Pons (tissue), 1 donor: ENCODE data around the gene MRFAP1L1.
A peak's percentile ranks its signal among the peaks of the same experiment; 100 is the strongest.
"Not testable (repeated sequence)": the region's sequence is repeated elsewhere in the genome, so short reads cannot be mapped to it uniquely, and the experiment has no call there.

Experiments used
- DNase-seq: peaks from one replicate; pipeline ENCODE4 v3.0.0-alpha.2; 2016; ENCODE audit warnings: low spot score

Gene MRFAP1L1

DNA sequence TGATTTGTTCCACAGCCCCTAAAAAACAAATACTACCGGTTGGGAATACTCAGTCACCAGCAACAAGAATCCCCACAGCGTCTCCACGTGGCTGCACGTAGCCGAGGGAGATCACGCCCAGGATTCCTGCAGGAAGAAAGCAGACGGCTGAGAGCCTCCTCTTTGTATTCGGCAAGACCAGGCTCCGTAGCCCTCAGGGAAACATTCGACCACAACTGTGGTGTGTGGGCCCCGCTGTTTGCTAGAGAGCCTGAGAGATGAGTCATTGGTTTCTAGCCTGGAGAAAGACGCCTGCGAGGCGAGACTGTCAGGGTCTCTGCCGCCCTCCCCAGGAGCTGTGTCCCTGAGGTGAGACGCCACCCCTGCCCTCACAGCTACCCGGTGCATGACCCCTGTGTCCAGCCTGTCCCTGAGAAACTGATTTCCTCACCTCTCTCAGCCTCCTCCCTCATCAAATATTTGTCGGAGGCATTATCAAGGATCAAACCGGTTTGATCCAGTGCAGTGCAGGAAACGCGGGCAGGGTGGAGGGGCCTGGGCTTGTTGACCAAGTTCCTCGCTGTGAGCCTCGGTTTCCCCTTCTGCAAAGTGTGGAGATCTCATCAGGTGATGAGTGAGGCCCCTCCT, 20.7 kb downstream of the MRFAP1L1 start:
- no peak for DNase-seq

DNA sequence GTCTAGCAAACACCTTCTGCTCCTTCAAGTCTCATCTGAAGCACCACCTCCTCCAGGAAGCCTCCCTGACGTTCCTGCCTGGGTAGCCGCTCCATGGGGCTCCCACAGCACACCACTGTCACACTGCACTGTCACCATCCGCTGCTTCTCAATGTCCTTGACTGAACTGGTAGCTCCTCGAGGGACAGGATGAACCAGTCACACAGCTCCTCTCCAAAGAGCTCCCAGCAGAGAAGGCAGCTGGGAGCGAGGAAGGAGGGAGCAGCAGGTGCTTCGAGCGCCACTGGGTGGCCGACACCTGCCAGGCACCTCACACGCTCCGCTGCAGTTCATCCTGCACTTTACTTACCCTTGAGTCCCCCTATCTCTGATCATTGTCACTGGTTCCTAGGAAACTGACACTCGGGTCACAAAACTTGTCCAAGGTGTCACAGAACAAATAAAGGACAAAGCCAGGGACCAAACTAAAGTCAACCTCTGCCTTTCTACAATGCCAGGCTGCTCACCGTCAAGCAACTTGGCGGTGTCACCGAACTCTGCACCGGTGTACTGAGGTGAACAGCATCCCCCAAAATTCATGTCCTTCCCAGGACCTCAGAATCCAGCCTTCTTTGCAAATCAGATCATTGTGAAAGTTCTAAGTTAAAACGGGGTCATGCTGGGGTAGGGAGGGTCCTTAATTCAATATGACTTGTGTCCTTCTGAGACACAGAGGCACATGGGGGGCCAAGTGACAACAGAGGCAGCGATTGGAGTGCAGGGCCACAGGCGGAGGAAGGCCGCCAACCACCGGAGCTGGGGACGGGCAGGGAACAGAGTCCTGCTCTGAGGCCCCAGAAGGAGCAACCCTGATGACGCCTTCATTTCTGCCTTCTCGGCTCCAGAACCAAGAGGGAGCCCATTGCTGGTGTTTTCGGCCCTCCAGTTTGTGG, 21.5 kb downstream of the MRFAP1L1 start:
- DNase-seq, result no peak

DNA sequence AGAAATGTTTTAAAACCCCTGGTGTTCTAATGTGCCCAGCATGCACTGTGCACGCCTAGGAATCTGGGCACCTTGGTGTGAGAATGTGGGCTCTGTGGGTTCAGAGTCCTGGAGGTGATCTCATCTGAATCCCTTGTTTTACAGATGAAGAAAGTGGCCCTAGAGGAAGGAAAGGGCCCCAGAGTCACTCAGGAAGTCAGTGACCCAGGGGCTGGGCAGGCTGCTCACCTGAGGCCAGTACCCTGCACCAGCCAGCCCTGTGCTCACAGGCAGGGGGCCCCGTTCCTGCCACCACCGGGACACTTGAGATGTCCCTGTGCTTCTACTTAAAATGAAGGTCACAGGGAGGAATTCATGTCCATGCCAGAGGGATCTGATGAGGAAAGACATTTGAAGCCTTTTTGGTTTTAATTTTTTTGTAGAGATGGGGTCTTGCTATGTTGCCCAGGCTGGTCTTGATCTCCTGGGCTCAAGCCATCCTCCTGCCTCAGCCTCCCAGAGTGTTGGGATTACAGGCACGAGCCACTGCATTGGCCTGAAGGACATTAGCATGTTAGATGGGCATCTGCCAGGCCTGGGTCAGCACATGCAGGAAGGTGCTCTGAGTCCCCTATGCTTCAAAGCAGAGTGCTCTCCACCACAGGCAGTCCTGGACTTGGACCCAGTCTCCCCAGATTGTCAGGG, 23.4 kb downstream of the MRFAP1L1 start:
- DNase-seq, result no peak

DNA sequence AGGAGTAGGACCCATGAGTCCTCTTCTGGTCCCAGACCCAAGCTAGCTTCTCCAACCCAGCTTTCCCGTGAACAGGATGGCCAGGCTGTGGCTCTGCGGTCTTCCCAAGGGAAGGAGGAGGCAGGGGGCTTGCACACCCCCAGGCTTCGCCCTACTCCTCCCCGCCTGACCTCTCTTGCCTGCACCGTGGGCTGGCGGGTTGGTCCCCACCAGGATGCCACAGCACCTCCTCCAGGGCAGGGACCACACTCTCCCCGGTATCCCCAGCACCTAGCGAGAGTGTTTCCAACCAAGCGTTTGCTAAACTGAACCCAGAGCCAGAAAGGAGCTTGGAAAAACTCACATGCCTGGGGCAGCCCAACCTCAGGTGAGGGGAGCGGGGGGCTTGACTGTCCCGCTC, 25.0 kb downstream of the MRFAP1L1 start:
- no peak for DNase-seq

DNA sequence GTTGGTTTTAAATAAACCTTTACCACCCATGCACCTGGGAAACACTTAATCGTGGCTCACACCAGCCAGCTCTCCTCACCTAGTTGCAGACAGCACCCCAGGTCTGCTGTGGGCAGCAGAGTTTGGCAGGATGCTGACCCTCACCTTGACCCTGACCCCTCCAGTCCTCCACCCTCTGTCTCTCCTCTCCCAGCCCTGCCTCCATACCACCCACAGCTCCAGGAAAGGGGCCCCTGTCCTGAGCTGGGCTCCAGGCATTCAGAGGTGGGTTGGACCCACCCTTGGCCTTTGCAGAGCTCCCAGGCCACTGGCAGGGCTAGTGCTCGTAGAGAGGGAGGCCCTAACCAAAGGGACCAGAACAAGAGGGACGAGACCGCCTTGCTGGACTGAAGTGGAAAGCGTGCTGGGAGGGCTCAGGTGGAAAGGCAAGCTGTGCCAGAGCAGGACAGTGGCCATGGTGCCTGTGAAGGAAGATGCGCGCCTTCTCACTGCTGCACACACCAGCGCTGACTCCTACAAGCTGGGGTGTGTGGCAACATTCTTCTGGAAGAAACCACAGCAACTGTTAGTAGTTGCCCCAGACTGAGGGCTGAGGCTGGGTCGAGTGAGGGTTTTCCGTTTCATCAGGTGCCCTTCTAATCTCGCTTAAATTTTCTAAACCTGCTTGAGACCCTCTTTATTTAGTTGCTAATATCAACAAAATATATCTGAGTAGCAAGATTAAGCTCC, 26.6 kb downstream of the MRFAP1L1 start:
- DNase-seq, result no peak

DNA sequence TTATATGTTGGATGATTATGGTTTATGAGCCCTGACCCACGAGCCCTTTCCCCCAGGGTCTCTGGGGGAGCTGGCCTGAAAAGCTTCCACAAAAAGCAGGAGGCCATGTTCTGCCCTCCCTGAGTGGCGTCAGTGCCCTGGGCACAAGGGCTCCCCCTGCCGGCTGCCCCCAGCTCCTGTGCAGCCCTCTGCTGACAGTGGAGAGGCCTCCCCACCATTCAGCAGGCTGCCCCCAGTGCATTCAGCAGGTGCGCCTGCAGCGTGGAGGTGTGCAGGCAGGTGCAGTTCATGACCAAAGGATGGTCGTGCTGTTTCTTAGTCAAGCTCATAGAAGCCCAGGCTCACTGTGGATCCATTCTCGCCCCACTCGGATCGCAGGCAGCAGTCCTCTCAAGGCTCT, 28.5 kb downstream of the MRFAP1L1 start:
- DNase-seq, result no peak

DNA sequence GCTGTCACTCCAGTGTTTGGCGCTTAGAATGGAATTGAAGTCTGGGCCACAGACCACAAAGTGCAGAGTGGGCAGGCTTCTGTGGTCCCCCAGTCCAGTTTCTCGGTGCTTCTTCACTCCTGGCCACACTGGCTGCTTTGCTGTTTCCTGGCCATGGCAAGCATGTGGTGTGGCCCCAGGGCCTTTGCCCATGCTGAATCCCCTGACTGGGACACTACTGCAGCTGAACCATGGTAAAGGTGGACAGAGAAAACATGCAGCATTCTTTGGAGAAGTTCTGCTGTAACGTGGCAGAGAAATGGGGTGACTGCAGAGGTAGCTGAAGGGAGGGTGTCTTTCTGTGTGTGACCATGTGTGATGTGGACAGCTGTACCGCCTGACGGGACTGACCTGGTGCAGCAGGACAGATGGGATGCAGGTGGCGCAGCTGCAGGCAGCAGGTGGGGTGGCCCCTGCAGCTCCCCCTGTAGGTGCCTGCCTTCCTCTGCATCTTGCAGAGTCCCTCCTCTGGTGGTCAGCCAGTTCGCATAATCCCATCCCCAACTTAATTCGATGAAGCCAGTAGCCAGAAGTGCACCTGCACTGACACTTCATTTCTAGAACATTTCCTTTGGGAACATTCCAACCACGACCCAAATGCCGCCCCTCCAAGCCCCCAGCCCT, 29.2 kb downstream of the MRFAP1L1 start:
- DNase-seq, result no peak

DNA sequence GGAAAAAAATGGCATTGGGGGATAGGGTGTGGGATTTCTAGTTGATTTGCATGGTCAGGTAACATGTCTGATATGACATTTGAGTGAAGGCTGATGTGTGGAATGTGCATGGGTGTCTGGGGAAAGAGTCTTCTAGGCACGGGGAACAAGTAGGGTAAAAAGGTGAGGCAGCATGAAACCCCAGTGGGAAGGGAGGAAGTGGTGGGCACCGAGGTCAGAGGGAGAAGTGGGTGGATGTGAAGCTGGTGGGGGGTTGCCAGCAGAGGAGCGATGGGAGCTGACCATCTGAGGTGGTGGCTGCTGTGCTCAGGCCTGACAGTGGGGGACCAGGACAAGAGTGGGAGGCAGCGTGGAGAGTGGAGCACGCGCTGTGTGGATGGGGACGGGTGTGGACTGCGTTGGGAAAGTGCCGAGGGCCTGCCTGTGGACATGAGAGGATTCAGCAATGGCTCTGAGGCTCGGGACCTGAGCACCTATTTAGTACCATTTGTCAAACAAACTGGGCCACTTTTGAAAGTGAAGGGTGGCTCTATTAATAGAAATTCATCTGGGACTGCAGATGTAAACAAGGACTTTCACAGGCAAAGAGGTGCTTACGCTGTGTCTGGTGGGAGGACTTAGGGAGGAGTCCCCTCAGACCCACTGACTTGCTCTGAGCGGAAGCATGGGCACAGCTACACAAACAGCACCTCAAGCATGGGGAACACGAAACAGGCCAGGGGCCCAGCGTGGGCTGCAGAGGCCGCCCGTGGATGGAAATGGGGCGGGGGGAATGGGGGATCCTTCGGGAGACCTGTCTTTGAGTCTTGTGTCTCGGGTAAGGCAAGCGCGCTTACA, 32.7 kb downstream of the MRFAP1L1 start:
- no peak for DNase-seq

DNA sequence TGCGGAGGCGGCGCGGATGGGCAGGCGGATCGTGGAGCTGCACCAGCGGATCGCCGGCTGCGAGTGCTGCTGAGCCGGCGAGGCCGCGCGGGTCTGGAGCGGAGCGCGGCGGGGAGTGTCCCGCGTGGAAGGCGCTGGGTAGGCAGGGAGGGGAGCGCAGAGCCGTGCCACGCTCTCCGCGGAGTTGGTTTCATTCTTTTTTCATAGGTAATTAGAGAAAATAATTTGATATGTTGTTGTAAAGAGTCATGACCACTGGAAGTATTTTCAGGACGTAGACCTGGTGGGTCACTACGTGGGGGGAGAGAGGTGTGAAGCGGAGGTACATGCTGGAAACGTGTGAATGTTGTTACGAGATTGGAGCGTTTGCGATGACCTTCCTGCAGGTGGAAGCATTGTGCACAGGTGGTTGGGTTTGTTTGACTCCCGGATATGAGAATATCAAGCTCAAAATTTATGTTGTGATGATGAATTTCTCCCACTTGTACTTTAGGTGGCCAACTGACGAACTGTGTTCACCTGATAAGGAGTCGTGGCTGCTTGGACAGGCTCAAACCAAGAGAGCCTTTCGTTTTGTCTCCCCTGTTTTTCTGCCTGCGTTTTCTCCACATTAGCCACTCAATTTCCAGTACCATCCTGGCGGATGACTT, 35.0 kb downstream of the MRFAP1L1 start:
- peak; percentile 16 for DNase-seq

DNA sequence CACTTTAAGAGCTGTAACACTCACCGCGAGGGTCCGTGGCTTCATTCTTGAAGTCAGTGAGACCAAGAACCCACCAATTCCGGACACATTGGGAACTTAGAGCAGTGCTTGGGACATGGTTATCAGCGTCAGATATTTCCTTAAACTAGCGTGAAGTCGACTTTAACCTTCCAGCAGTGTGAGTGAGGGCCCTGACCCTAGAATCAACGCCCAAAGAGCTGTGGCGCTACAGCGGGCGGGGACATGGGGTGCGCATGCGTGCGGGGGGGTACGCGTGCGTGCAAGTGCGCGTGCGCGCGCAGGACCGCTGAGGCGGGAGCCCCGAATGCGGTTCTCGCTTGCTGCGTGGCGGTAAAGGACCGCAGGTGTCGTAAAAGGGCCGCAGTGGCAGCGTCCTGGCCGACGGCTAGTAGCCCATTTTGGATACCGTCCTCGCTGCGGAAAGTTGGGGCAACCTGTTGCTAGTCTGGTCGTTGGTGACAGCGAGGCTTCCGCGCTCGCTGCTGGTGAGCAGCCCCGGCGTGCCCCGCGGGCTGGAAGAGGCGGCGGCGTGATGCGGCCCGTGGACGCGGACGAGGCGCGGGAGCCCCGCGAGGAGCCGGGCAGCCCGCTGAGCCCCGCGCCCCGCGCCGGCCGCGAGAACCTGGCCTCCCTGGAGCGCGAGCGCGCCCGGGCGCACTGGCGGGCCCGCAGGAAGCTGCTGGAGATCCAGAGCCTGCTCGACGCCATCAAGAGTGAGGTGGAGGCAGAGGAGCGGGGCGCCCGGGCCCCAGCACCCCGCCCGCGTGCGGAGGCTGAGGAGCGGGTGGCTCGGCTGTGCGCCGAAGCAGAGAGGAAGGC, 35.8 kb downstream of the MRFAP1L1 start:
- peak; percentile 91 for DNase-seq

DNA sequence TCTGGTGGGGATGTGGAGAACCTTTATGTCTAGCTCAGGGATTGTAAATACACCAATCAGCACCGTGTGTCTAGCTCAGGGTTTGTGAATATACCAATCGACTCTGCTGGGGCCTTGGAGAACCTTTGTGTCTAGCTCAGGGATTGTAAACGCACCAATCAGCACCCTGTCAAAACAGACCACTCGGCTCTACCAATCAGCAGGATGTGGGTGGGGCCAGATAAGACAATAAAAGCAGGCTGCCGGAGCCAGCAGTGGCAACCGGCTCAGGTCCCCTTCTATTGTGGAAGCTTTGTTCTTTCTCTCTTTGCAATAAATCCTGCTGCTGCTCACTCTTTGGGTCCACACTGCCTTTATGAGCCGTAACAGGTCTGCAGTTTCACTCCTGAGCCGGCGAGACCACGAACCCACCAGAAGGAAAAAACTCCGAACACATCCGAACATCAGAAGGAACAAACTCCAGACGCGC, 36.4 kb downstream of the MRFAP1L1 start:
- DNase-seq, result peak; percentile 19

DNA sequence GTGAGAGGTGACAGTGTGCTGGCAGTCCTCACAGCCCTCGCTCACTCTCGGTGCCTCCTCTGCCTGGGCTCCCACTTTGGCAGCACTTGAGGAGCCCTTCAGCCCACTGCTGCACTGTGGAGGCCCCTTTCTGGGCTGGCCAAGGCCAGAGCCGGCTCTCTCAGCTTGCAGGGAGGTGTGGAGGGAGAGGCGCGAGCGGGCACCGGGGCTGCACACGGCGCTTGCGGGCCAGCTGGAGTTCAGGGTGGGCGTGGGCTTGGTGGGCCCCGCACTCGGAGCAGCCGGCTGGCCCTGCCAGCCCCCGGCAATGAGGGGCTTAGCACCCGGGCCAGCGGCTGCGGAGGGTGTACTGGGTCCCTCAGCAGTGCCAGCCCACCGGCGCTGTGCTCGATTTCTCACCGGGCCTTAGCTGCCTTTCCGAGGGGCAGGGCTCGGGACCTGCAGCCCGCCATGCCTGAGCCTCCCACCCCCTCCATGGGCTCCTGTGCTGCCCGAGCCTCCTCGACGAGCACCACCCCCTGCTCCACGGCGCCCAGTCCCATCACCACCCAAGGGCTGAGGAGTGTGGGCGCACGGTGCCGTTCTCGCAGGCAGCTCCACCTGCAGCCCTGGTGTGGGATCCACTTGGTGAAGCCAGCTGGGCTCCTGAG, 37.0 kb downstream of the MRFAP1L1 start:
- DNase-seq, result not testable (repeated sequence)

DNA sequence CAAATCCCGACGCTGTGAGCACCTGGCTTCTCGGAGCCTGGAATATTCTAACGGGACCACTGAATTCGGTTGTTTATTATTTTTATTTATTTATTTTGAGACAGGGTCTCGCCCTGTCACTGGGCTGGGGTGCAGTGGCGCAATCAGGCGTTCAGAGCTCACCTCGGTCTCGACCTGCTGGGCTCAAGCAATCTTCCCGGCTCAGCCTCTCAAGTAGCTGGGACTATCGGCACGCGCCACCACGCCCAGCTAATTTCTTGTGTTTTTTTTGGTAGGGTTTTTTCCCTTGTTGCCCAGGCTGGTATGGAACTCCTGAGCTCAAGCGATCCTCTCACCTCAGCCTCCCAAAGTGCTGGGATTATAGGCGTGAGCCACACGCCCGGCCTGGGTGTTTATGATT, 37.5 kb downstream of the MRFAP1L1 start:
- DNase-seq, result no peak

DNA sequence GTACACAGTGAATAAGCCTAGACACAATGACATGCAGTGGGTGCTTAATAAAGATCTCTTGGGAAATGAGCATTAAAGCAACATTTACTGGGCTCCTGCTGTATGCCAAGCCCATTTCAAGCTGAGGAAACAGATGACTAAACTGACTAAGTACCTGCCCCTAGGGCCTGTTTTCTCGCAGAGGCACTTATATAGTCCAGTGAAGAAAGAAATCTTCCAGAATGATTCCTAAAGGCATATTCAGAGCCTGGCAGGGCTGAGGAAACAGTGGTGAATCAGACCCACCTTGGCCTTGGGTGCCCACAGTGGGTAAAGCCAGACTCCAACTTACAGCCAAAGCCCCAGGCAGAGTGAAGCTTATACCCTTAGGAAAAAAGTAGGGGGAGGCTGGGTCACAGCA, 38.0 kb downstream of the MRFAP1L1 start:
- no peak for DNase-seq

DNA sequence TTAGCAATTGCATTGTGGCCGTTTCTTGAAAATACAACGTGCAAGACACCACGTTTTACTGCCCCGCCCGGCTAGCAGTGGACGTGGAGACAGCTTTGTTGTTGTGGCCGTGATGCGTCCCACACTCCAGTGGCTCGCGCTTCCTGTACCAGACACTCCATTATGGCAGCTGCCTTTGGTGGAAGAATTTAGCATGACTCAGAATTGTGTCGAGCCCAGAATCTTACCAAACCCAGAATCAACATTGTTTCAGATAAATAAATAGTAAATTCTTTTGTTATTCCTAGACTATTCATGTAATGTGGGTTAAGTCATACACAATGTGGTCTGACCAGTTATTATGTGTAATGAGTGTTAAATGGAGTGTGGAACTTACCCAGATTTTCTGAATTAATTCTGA, 41.3 kb downstream of the MRFAP1L1 start:
- DNase-seq, result no peak

DNA sequence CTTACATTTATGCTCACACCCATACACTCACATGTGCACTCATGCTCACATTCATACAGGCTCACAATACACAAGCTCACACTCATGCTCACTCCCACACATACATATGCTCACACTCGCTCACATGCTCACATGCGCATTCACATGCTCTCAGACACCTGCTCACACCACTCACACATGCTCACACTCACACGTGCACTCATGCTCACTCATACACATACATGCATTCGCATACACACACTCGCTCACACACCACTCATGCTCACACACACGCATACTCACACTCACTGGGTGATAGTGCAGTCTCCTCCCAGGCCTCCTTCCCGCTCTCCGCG, 44.4 kb downstream of the MRFAP1L1 start:
- DNase-seq, result no peak

DNA sequence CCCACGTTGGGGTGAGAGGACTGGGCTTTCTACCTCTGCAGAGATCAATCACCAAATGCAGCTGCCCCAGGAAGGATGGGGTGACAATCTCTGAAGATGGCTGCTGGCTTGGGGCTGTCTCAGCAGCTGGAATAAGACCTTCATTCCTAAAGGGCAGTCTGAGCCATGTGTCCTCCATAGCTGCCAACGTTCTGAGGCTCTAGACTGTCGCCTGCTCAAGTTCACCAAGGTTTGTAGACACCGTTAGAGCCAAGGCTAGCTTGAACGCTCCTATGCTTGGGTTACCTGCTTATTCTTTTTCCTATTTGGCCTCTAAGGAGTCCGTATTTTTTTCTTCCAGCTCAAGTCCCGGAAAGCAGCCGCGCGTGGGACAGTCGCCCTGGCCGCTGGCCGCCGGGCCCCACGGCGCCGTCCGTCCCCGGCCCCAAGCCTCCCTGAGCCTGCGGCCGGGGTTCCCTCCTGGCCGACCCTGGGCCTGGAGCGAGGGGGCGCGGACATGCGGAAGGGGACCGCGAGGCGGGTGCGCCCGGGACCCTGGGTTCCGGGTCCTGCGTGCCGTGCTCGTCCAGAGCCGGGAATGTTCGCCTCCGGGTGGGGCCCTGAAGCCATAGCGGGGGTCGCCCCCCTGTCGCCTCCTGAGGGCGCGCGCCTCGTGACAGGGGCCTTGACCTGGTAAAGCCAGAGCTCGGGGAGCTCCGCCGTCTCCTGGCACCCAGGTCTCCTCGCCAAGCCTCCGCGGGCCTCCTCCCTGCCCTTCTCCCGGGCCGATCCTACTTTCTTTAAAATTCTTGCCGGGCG, 45.9 kb downstream of the MRFAP1L1 start:
- no peak for DNase-seq

DNA sequence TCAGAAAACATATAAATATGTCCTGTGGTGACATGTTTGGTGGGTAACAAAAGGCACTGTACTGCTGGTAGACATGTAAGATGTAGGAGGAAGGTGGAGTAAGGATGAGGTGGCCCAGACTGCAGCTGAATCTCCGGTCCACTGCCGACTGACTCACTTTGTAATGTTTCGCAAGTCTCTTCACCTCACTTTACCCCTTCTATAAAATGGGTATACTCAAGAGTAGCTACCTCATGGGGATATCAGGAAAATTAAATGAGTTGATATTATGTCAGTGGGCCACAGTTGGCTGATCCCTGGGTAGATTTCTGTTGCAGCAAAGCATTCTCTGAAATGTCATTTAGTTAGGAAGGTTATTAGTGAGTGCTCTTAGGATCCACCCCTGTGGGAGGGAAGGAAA, 47.1 kb downstream of the MRFAP1L1 start:
- no peak for DNase-seq
